ENCODE data around the gene ERBB4.

GRCh38 chr2:212538305-212539071 lies at the start of gene ERBB4:
- TF ChIP-seq CTCF (IDR thresholded peaks at IDR 0.05): no peak
- TF ChIP-seq EP300 (IDR thresholded peaks at IDR 0.05): no peak
- TF ChIP-seq POLR2A (IDR thresholded peaks at IDR 0.05): peak in 1 of 4 donors; percentile 25
